Inferior parietal cortex (tissue), 1 donor: ENCODE measurements around the gene CCDC9B.

Source experiments
- DNase-seq: peaks from one replicate; pipeline ENCODE4 v3.0.0-alpha.2; 2016; ENCODE audit errors: extremely low spot score

Gene CCDC9B

GRCh38 chr15:40307421-40308211 is 33.1 kb downstream of the CCDC9B start, which contains the start of gene PLCB2:
TSS of gene PLCB2 (minus strand) at chr15:40307935. CDS start at chr15:40307672, 263 bp downstream.
- no peak for DNase-seq

GRCh38 chr15:40306908-40307307 is 33.8 kb downstream of the CCDC9B start:
- no peak for DNase-seq

- DNase-seq, result no peak
Observed at GRCh38 chr15:40306371-40306770, 34.4 kb downstream of the CCDC9B start.

- DNase-seq, result no peak
Observed at GRCh38 chr15:40305281-40305680, 35.5 kb downstream of the CCDC9B start.

- no peak for DNase-seq
Observed at GRCh38 chr15:40303576-40303975, 37.2 kb downstream of the CCDC9B start.

GRCh38 chr15:40302981-40303380 is 37.8 kb downstream of the CCDC9B start:
- DNase-seq, result no peak

- no peak for DNase-seq
Observed at GRCh38 chr15:40302288-40302886, 38.4 kb downstream of the CCDC9B start.

- DNase-seq, result no peak
Observed at GRCh38 chr15:40301467-40302179, 39.1 kb downstream of the CCDC9B start.

GRCh38 chr15:40300771-40301170 is 40.0 kb downstream of the CCDC9B start:
- DNase-seq, result no peak

- DNase-seq, result no peak
Observed at GRCh38 chr15:40300367-40300766, 40.4 kb downstream of the CCDC9B start.

GRCh38 chr15:40298216-40298935 is 42.4 kb downstream of the CCDC9B start:
- DNase-seq, result no peak

GRCh38 chr15:40297356-40297755 is 43.4 kb downstream of the CCDC9B start:
- no peak for DNase-seq

- no peak for DNase-seq
Observed at GRCh38 chr15:40296561-40297230, 44.0 kb downstream of the CCDC9B start.

GRCh38 chr15:40295877-40296560 is 44.7 kb downstream of the CCDC9B start:
- DNase-seq, result no peak

GRCh38 chr15:40295297-40295696 is 45.4 kb downstream of the CCDC9B start:
- DNase-seq, result no peak

GRCh38 chr15:40293905-40294895 is 46.5 kb downstream of the CCDC9B start:
- no peak for DNase-seq

- no peak for DNase-seq
Observed at GRCh38 chr15:40293006-40293405, 47.7 kb downstream of the CCDC9B start.

- no peak for DNase-seq
Observed at GRCh38 chr15:40292246-40292645, 48.5 kb downstream of the CCDC9B start.

- no peak for DNase-seq
Observed at GRCh38 chr15:40290918-40291574, 49.7 kb downstream of the CCDC9B start.
